GM06990 (cell line): ENCODE data around the gene KIAA1328.
A peak's percentile ranks its signal among the peaks of the same experiment; 100 is the strongest.

Source experiments
- DNase-seq: peaks from one replicate; pipeline ENCODE4 v3.0.0-alpha.2; 2011; ENCODE audit not compliant: insufficient read length; ENCODE audit errors: extremely low read depth
- H3K27me3 ChIP-seq: replicated peaks from 2 replicates; pipeline ENCODE4 v1.6.0; 2011; ENCODE audit warnings: low read length; ENCODE audit not compliant: control insufficient read depth, insufficient read depth
- H3K36me3 ChIP-seq: 2 replicates; pipeline ENCODE4 v1.5.1; 2011; ENCODE audit warnings: low read length; ENCODE audit not compliant: control insufficient read depth, insufficient read depth
- H3K4me3 ChIP-seq: replicated peaks from 2 replicates; pipeline ENCODE4 v1.5.1; 2011; ENCODE audit warnings: low read depth, mild to moderate bottlenecking, control low read depth, low read length
- TF ChIP-seq, protein P1 (sequence below): IDR thresholded peaks from 2 replicates; pipeline ENCODE4 v1.5.1; 2011; ENCODE audit warnings: low read length, control low read depth, mild to moderate bottlenecking, inconsistent platforms; ENCODE audit not compliant: insufficient read depth, poor library complexity, severe bottlenecking

KIAA1328 gene

DNA sequence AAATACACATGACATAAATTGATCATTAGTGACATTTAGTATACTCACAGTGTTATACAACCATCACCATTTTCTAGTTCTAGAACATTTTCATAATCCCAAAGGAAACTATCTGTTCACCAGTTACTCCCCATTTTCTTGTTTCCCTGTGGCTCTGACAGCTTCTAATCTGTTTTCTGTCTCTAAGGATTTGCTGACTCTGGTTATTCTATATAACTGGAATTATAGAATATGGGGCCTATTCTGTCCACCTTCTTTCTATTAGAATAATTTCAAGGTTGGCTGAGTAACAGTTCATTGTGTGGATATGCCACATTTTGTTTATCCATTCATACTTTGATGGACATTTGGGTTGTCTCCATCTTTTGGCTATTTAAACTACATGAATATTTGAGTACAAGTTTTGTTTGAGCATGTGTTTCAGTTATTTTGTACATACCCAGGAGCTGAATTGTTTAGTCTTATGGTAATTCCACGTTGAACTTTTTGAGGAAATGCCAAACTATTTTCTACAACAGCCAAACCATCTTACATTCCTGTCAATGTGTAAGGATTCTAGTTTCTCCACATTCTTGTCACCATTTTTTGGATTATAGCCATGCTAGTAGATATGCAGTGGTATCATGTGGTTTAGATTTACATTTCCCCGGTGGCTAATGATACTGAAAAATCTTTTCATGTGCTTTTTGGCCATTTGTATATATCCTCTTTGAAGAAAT, 20.5 kb downstream of the KIAA1328 start:
- H3K27me3 ChIP-seq, result no peaks in the 10 kb centered on the region
- no peak for DNase-seq
- TF ChIP-seq, protein P1, sequence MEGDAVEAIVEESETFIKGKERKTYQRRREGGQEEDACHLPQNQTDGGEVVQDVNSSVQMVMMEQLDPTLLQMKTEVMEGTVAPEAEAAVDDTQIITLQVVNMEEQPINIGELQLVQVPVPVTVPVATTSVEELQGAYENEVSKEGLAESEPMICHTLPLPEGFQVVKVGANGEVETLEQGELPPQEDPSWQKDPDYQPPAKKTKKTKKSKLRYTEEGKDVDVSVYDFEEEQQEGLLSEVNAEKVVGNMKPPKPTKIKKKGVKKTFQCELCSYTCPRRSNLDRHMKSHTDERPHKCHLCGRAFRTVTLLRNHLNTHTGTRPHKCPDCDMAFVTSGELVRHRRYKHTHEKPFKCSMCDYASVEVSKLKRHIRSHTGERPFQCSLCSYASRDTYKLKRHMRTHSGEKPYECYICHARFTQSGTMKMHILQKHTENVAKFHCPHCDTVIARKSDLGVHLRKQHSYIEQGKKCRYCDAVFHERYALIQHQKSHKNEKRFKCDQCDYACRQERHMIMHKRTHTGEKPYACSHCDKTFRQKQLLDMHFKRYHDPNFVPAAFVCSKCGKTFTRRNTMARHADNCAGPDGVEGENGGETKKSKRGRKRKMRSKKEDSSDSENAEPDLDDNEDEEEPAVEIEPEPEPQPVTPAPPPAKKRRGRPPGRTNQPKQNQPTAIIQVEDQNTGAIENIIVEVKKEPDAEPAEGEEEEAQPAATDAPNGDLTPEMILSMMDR, result no peak
- H3K4me3 ChIP-seq, result no peak overlapping the region
- H3K36me3 ChIP-seq, result no peaks in the 10 kb centered on the region

DNA sequence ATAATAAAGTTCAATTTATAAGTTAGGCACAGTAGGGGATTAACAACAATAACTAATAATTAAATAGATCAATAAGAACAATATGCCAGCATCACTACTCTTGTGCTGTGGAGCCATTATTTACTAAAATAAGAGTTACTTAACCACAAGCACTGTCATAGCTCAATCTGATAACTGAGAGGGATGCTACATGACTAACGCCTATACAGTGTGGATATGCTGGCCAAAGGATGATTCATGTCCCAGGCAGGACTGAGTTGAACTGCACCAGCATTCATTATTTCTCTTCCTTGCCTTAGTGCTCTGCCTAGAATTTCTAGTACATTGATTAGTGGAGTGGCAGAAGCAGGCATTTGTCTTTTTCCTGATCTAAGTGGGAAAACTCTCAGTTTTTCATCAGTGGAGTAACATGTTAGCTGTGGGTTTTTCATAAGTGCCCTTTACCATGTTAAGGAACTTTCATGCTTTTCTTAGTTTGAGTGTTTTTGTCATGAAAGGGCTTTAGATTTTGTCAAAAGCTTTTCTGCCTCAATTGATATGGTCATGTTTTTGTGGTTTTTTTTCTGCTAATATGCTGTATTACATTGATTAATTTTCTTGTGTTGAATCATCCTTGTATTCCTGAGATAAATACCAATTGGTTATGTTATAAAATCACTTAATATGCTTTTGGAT, 21.7 kb downstream of the KIAA1328 start:
- Histone ChIP-seq H3K36me3 (no peaks in the 10 kb centered on the region), H3K27me3 (no peaks in the 10 kb centered on the region), H3K4me3 (no peak overlapping the region)
- TF ChIP-seq, protein P1, result no peak
- no peak for DNase-seq

DNA sequence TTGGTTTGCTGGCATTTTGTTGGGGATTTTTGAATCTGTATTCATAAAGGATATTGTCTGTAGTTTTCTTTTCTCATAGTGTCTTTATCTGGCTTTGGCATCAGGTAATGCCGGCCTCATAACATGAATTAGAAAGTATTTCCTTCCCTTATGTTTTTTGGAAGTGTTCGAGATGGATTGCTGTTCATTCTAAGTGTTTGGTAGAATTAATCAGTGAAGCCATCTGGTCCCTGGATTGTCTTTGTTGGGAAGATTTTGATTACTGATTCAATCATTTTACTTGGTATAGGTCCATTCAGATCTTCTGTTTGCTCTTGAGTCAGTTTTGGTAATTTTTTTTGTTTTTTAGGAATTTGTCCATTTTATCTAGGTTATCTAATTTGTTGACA, 22.3 kb downstream of the KIAA1328 start:
- no peaks in the 10 kb centered on the region for H3K27me3 ChIP-seq
- TF ChIP-seq, protein P1, result no peak
- H3K4me3 ChIP-seq, result no peak overlapping the region
- H3K36me3 ChIP-seq, result no peaks in the 10 kb centered on the region
- no peak for DNase-seq

DNA sequence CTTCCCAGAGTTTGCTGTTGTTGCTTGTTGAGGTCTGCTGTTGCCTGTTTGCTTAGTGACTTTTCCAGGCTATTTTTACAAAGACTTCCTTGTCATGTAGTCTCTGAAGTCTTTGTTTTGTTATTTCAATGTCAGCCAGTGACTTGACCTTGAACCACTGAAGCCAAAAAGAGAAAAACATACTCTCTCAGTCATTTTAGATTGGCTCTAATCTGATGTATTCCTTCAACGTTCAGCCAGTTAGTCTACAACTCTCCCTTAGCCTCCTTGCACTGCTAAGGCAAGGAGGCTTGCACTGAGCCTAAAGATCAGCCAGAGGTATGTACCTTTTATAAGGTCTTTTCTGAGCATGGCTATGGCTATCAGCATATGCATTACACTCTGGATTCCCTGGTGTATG, 27.9 kb downstream of the KIAA1328 start:
- Histone ChIP-seq H3K4me3 (no peak overlapping the region), H3K27me3 (no peaks in the 10 kb centered on the region), H3K36me3 (no peaks in the 10 kb centered on the region)
- TF ChIP-seq, protein P1, result no peak
- no peak for DNase-seq

DNA sequence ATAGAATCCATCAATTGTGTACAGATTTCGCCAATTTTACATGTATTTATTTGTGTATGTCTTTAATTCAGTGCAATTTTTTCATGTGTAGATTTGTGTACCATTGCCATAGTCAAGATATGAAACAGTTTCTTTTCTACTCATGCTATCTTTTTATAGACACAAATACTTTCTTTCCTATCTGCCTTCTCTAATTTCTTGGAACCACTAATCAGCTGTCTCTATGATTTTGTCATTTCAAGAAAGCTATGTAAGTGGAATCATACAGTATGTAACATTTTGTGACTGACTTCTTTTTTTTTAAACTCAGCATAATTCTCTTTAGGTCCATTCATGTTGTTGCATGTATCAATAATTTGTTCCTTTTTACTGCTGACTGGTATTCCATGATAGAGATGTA, 33.3 kb downstream of the KIAA1328 start:
- H3K4me3 ChIP-seq, result no peak overlapping the region
- no peaks in the 10 kb centered on the region for H3K36me3 ChIP-seq
- peak; percentile 4 for DNase-seq
- TF ChIP-seq, protein P1, result no peak
- H3K27me3 ChIP-seq, result no peaks in the 10 kb centered on the region
